Measurements from ENCODE around the gene OR52R1. TPM values are rescaled to one million over a fixed set of nuclear protein-coding genes. Genes with fewer than 3 reads are reported as not detected.

The OR52R1 gene
- total RNA-seq, 1 donor from 2014 or later = not detected

- Mint-ChIP-seq H3K27me3 (ENCODE audit: insufficient read depth, low read depth) (peaks cover 3% of the 10 kb centered on the region), H3K27ac (no peak overlapping the region), H3K36me3 (no peaks in the 10 kb centered on the region), H3K4me1 (no peaks in the 10 kb centered on the region), H3K9me3 (peaks cover 2% of the 10 kb centered on the region), H3K4me3 (no peak overlapping the region)
- Histone ChIP-seq H3F3A (ENCODE audit: low read depth) (no peaks in the 10 kb centered on the region), H3K4me2 (no peak overlapping the region), H3K4me3 (no peak overlapping the region), H3K9ac (no peak overlapping the region), H4K20me1 (ENCODE audit: low read depth) (no peaks in the 10 kb centered on the region), H3K36me3 (no peaks in the 10 kb centered on the region), H3K4me1 (no peaks in the 10 kb centered on the region), H3K9me3 (ENCODE audit: low read depth) (no peaks in the 10 kb centered on the region), H3K27me3 (no peaks in the 10 kb centered on the region), H3K27ac (no peak overlapping the region), H2AFZ (replicated peaks) (no peak overlapping the region), H3K79me2 (ENCODE audit: low read depth) (no peaks in the 10 kb centered on the region)
- TF ChIP-seq, protein P1, sequence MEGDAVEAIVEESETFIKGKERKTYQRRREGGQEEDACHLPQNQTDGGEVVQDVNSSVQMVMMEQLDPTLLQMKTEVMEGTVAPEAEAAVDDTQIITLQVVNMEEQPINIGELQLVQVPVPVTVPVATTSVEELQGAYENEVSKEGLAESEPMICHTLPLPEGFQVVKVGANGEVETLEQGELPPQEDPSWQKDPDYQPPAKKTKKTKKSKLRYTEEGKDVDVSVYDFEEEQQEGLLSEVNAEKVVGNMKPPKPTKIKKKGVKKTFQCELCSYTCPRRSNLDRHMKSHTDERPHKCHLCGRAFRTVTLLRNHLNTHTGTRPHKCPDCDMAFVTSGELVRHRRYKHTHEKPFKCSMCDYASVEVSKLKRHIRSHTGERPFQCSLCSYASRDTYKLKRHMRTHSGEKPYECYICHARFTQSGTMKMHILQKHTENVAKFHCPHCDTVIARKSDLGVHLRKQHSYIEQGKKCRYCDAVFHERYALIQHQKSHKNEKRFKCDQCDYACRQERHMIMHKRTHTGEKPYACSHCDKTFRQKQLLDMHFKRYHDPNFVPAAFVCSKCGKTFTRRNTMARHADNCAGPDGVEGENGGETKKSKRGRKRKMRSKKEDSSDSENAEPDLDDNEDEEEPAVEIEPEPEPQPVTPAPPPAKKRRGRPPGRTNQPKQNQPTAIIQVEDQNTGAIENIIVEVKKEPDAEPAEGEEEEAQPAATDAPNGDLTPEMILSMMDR (IDR thresholded peaks at IDR 0.05) = no peak
- TF ChIP-seq EZH2 (IDR thresholded peaks at IDR 0.05) (no peak), EZH2phosphoT487 (IDR thresholded peaks at IDR 0.05) (no peak)
- no peak for DNase-seq (ENCODE audit: low spot score)
Observed at GRCh38 chr11:4839851-4840549, 35.8 kb upstream of the OR52R1 start.

DNA sequence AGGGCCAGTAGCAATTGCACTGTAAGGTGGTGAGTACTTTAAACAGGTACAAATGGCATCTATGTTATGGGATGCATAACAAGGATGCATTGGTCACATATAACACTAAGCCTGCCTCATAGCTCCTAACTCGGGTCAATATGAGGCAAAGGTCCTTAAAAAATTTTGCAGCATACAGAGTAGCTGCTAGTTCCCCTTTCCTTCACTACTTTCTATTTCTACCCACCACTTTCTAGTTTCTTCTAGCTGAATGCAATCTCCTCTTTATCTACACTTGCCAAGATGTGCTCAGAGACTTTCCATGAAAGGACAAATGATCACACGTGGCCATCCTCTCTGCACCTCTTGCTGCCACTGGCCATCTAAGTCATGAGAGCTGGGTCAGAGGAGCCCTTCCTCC lies 26.7 kb upstream of the OR52R1 start:
- H2AFZ ChIP-seq (replicated peaks) = no peak overlapping the region
- no peak overlapping the region for H3K4me3 Mint-ChIP-seq
- H3K4me2 ChIP-seq = no peak overlapping the region
- TF ChIP-seq, protein P1 (IDR thresholded peaks at IDR 0.05) = no peak
- no peak for TF ChIP-seq EZH2phosphoT487 (IDR thresholded peaks at IDR 0.05)
- TF ChIP-seq EZH2 (IDR thresholded peaks at IDR 0.05) = no peak
- H3K27ac ChIP-seq = no peak overlapping the region
- no peaks in the 10 kb centered on the region for H3F3A ChIP-seq (ENCODE audit: low read depth)
- no peak for DNase-seq (ENCODE audit: low spot score)
- no peaks in the 10 kb centered on the region for H3K36me3 Mint-ChIP-seq
- no peaks in the 10 kb centered on the region for H3K4me1 ChIP-seq
- no peak overlapping the region for H3K27ac Mint-ChIP-seq
- no peaks in the 10 kb centered on the region for H3K9me3 Mint-ChIP-seq
- no peaks in the 10 kb centered on the region for H3K79me2 ChIP-seq (ENCODE audit: low read depth)
- no peaks in the 10 kb centered on the region for H3K4me1 Mint-ChIP-seq
- no peak overlapping the region for H3K9ac ChIP-seq
- H3K9me3 ChIP-seq (ENCODE audit: low read depth) = no peaks in the 10 kb centered on the region
- H3K4me3 ChIP-seq = no peak overlapping the region
- no peaks in the 10 kb centered on the region for H4K20me1 ChIP-seq (ENCODE audit: low read depth)
- H3K27me3 Mint-ChIP-seq (ENCODE audit: insufficient read depth, low read depth) = no peaks in the 10 kb centered on the region
- H3K27me3 ChIP-seq = no peaks in the 10 kb centered on the region
- no peaks in the 10 kb centered on the region for H3K36me3 ChIP-seq

DNA sequence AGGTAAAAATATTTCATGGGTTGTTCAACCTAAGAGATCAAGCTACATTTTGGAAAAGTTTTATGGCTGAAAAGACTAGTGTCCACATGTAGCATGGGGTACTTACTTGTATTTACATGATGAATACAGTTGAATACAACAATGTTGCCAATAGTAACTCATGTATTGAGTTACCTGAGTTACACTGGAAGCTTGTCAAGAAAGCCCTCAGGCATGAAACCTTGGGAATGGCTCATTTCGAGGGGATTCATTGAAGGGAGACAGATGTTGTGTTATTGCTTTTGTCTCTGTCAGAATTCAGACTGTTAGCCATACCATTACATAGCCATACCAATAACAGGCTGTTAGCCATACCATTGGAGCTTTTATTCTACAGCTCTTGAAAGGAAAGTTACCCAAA lies 26.2 kb upstream of the OR52R1 start:
- Histone ChIP-seq H2AFZ (replicated peaks) (no peak overlapping the region), H3K9me3 (ENCODE audit: low read depth) (no peaks in the 10 kb centered on the region), H3F3A (ENCODE audit: low read depth) (no peaks in the 10 kb centered on the region), H3K36me3 (no peaks in the 10 kb centered on the region), H4K20me1 (ENCODE audit: low read depth) (no peaks in the 10 kb centered on the region), H3K79me2 (ENCODE audit: low read depth) (no peaks in the 10 kb centered on the region), H3K4me2 (no peak overlapping the region), H3K4me3 (no peak overlapping the region), H3K27me3 (no peaks in the 10 kb centered on the region), H3K27ac (no peak overlapping the region), H3K9ac (no peak overlapping the region), H3K4me1 (no peaks in the 10 kb centered on the region)
- H3K36me3 Mint-ChIP-seq = no peaks in the 10 kb centered on the region
- no peak overlapping the region for H3K27ac Mint-ChIP-seq
- no peaks in the 10 kb centered on the region for H3K27me3 Mint-ChIP-seq (ENCODE audit: insufficient read depth, low read depth)
- H3K4me3 Mint-ChIP-seq = no peak overlapping the region
- H3K4me1 Mint-ChIP-seq = no peaks in the 10 kb centered on the region
- H3K9me3 Mint-ChIP-seq = no peaks in the 10 kb centered on the region
- no peak for TF ChIP-seq EZH2phosphoT487 (IDR thresholded peaks at IDR 0.05)
- TF ChIP-seq, protein P1 (IDR thresholded peaks at IDR 0.05) = no peak
- no peak for TF ChIP-seq EZH2 (IDR thresholded peaks at IDR 0.05)
- no peak for DNase-seq (ENCODE audit: low spot score)

All from neural progenitor cell (in vitro differentiated cells).